GM18526 (cell line): ENCODE measurements around the gene ANAPC4.

Experiments used
- POLR2A ChIP-seq: IDR thresholded peaks from 3 replicates; pipeline ENCODE4 v1.6.1; 2011; ENCODE audit not compliant: insufficient read length; ENCODE audit errors: extremely low read depth

Gene ANAPC4

GRCh38 chr4:25367877-25368276, 9.2 kb upstream of the ANAPC4 start:
- TF ChIP-seq POLR2A = no peak

- TF ChIP-seq POLR2A = no peak
Measured at GRCh38 chr4:25368315-25368714, 8.7 kb upstream of the ANAPC4 start.

GRCh38 chr4:25370242-25370641, 6.8 kb upstream of the ANAPC4 start:
- no peak for TF ChIP-seq POLR2A

GRCh38 chr4:25377572-25378436, 741 bp downstream of the ANAPC4 start:
- TF ChIP-seq POLR2A = no peak

- TF ChIP-seq POLR2A = no peak
Measured at GRCh38 chr4:25378437-25378743, 1.3 kb downstream of the ANAPC4 start.

GRCh38 chr4:25379591-25379990, 2.5 kb downstream of the ANAPC4 start:
- no peak for TF ChIP-seq POLR2A

GRCh38 chr4:25383647-25384046, 6.6 kb downstream of the ANAPC4 start:
- no peak for TF ChIP-seq POLR2A

GRCh38 chr4:25386926-25387325, 9.9 kb downstream of the ANAPC4 start:
- no peak for TF ChIP-seq POLR2A

- TF ChIP-seq POLR2A = no peak
Measured at GRCh38 chr4:25397305-25397704, 20.2 kb downstream of the ANAPC4 start.

- no peak for TF ChIP-seq POLR2A
Measured at GRCh38 chr4:25399510-25399909, 22.4 kb downstream of the ANAPC4 start.

- no peak for TF ChIP-seq POLR2A
Measured at GRCh38 chr4:25401066-25401465, 24.0 kb downstream of the ANAPC4 start.

- no peak for TF ChIP-seq POLR2A
Measured at GRCh38 chr4:25402521-25402920, 25.5 kb downstream of the ANAPC4 start.

GRCh38 chr4:25403699-25404098, 26.6 kb downstream of the ANAPC4 start:
- TF ChIP-seq POLR2A = no peak

GRCh38 chr4:25405453-25405852, 28.4 kb downstream of the ANAPC4 start:
- TF ChIP-seq POLR2A = no peak

- TF ChIP-seq POLR2A = no peak
Measured at GRCh38 chr4:25406081-25406692, 29.1 kb downstream of the ANAPC4 start.

- no peak for TF ChIP-seq POLR2A
Measured at GRCh38 chr4:25410820-25411529, 33.9 kb downstream of the ANAPC4 start.

- TF ChIP-seq POLR2A = no peak
Measured at GRCh38 chr4:25413261-25413660, 36.2 kb downstream of the ANAPC4 start.

GRCh38 chr4:25417014-25417413, 40.0 kb downstream of the ANAPC4 start:
- no peak for TF ChIP-seq POLR2A
